Bronchial epithelial cell (primary cell): Measurements from ENCODE around the gene ARAF. TPM values are rescaled to one million over a fixed set of nuclear protein-coding genes. Genes with fewer than 3 reads are reported as not detected.

Source experiments
- DNase-seq: peaks from one replicate; pipeline ENCODE4 v3.0.0-alpha.2; 2010; ENCODE audit warnings: low read depth
- FAIRE-seq: peaks from 2 replicates; lab custom pipeline; 2011; peaks lifted over from hg19 to GRCh38; lab: Jason Lieb, UNC
- H3K27me3 ChIP-seq: 2 replicates; pipeline ENCODE4 v1.5.1; 2011; ENCODE audit warnings: low read length; ENCODE audit not compliant: control insufficient read depth, insufficient read depth
- H3K36me3 ChIP-seq: 2 replicates; pipeline ENCODE4 v1.5.1; 2011; ENCODE audit warnings: low read length; ENCODE audit not compliant: control insufficient read depth, insufficient read depth
- H3K4me3 ChIP-seq: 2 replicates; pipeline ENCODE4 v1.5.1; 2011; ENCODE audit warnings: mild to moderate bottlenecking, low read depth, low read length, control low read depth
- total RNA-seq: library from RNA; depleted of rRNA; stranded (reverse); fragments of >200 nt; gene quantifications from 2 replicates; pipeline ENCODE4 v1.2.1, GENCODE V29; 2014
- TF ChIP-seq, protein P1 (sequence below): IDR thresholded peaks from 2 replicates; pipeline ENCODE4 v1.5.1; 2011; ENCODE audit warnings: mild to moderate bottlenecking, moderate library complexity, low read length, control low read depth, inconsistent platforms; ENCODE audit not compliant: insufficient read depth, severe bottlenecking

The ARAF gene
- total RNA-seq, 1 donor from 2014 or later: 9.2 TPM

DNA sequence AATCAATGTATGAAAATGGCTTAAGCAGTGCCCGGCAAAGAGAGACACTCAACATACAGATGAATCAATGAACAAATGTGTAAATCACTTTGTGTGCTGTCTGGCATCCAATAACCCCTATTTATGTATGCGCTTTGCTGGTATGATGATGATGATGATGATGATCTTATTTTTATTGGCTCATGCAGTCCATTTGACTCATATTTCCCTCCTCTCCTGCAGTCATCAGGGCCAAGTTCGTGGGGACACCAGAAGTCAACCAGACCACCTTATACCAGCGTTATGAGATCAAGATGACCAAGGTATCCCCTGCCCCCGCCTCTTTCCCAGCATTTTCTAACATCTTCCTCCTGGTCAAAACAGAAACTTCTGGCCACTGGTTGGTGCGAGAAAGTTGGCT lies 23.7 kb downstream of the ARAF start:
- Histone ChIP-seq H3K4me3 (no peak overlapping the region), H3K27me3 (no peaks in the 10 kb centered on the region), H3K36me3 (no peaks in the 10 kb centered on the region)
- FAIRE-seq (no peak), DNase-seq (no peak)
- TF ChIP-seq, protein P1, sequence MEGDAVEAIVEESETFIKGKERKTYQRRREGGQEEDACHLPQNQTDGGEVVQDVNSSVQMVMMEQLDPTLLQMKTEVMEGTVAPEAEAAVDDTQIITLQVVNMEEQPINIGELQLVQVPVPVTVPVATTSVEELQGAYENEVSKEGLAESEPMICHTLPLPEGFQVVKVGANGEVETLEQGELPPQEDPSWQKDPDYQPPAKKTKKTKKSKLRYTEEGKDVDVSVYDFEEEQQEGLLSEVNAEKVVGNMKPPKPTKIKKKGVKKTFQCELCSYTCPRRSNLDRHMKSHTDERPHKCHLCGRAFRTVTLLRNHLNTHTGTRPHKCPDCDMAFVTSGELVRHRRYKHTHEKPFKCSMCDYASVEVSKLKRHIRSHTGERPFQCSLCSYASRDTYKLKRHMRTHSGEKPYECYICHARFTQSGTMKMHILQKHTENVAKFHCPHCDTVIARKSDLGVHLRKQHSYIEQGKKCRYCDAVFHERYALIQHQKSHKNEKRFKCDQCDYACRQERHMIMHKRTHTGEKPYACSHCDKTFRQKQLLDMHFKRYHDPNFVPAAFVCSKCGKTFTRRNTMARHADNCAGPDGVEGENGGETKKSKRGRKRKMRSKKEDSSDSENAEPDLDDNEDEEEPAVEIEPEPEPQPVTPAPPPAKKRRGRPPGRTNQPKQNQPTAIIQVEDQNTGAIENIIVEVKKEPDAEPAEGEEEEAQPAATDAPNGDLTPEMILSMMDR: no peak

DNA sequence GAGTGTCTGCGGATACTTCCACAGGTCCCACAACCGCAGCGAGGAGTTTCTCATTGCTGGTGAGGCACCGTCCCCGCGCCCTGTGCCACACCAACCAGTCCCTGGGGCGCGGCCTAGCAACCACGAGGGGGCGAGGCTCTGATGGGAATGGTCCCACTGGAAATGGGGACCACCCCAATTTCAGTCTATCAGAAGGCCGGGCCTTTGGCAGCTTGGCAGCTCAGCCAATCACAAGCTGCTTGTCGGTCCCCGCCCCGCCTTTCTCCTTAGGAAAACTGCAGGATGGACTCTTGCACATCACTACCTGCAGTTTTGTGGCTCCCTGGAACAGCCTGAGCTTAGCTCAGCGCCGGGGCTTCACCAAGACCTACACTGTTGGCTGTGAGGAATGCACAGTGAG lies 24.3 kb downstream of the ARAF start:
- H3K4me3 ChIP-seq: no peak overlapping the region
- TF ChIP-seq, protein P1: no peak

DNA sequence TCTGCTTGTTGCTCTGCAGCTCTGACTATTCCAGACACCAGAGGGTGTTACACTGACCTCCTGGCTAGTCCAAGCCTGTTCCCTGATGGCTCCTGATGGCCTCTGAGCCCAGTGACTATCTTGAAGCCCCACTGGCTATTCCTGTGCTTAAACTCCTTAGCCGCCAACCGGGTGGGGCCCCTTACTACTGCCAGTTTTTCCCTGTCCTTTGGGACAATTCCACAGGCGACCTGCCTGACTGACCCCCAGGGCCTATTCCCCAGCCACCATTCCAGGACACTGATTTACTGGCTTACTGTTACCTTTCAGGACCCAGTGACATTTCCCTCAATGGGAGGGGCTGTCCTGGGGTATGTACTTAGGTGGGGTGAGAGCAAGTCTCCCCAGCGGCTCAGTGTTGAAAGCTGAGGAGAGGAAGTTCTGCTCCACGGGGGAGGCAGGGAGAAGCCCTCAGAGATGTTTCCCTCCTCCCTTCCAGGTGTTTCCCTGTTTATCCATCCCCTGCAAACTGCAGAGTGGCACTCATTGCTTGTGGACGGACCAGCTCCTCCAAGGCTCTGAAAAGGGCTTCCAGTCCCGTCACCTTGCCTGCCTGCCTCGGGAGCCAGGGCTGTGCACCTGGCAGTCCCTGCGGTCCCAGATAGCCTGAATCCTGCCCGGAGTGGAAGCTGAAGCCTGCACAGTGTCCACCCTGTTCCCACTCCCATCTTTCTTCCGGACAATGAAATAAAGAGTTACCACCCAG lies 25.2 kb downstream of the ARAF start:
- Histone ChIP-seq H3K36me3 (no peaks in the 10 kb centered on the region), H3K27me3 (no peaks in the 10 kb centered on the region), H3K4me3 (no peak overlapping the region)
- DNase-seq: no peak
- TF ChIP-seq, protein P1: no peak
- FAIRE-seq: no peak

More for the DNA sequence above, 24.3 kb downstream of the ARAF start:
- no peaks in the 10 kb centered on the region for H3K36me3 ChIP-seq
- H3K27me3 ChIP-seq: no peaks in the 10 kb centered on the region
- DNase-seq: no peak
- no peak for FAIRE-seq

DNA sequence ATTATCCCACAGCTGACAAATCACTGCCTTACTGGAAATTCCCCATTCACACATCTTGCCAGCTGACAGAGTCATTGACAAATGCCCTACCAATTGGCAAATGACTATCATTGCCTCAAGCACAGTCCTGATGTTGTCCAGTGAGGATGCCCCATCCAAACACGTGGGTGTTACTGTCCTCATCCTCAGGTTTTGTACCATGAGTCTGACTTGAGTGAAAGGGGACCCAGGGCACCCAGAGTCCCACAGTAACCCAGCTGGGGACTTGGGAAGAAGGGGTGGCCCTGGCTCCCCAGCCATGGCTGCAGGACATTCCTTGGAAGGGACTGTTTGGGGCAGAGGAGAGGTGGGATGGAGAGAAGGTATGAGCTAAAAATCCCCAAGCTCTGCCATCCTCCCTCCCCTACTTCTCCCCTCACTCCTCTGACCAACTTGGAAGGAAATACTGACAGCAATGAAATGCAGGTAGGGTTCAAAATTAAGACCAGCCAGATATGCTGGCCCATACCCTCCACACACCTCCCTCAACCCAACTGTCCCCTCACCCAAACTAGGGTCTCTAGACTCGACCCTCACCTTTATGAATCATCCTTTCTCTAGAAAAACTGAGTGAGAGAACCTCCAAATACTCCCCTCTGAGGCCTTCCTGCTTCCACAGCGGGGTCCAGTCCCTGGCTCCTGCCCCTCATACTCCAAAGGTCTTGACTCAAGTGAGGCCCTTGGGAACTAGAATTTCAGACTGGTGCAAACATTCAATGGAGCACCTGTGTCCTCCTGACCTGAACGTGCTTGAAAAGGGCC lies 26.3 kb downstream of the ARAF start:
- FAIRE-seq: no peak
- TF ChIP-seq, protein P1: no peak
- no peak overlapping the region for H3K4me3 ChIP-seq
- H3K36me3 ChIP-seq: no peaks in the 10 kb centered on the region
- no peaks in the 10 kb centered on the region for H3K27me3 ChIP-seq
- peak; percentile 48 for DNase-seq

DNA sequence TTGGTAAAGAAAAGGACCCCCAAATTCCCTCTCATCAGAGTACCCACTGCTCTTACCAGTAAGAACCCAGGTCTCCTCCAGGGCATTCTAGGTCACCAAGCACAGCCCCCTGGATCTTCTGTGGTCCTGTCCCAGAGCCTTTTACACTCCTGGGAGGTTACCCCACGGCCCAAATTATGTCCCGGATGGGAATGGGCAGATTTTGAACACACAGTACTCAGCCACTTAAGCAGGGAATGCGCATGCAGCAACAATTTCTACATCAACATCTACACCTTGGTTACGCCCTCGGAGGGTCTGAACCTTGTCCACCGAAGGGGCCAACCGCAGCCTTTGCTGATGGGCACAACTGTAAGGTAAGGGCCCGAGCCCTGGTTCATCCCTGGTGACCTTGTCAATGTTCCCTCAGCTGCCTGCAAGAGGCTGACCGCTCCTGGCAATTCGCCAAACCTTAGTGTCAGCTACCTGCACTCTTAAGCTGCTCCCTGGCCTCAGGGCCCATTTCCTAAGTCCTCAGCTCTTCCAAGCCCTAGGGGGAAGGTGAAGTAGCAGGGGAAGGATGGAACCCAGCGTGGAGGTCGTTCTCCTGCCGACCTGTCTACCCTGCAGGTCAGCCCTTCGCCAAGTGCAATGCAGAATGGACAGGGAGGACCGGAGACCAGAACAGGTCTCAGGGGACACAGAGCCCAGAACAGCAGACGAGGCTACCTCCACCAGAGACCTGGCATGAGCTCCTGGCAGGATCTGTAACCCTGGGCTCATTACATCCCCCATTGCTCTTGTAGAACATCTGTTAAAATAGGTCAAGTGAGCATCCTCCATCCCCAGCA lies 27.1 kb downstream of the ARAF start:
- Histone ChIP-seq H3K36me3 (no peaks in the 10 kb centered on the region), H3K4me3 (no peak overlapping the region), H3K27me3 (no peaks in the 10 kb centered on the region)
- FAIRE-seq (no peak), DNase-seq (no peak)
- TF ChIP-seq, protein P1: no peak
